ENCODE results near the gene UTY. TPM values are rescaled to one million over a fixed set of nuclear protein-coding genes. Genes with fewer than 3 reads are reported as not detected.

Gene UTY
- total and polyA plus RNA-seq, 8 donors, result 1.9 to 54.0 (median 11.2) TPM; not detected in 3

- 80 to 96% (median 81%) methylated on average over 2 of the region's 2 CpGs; no CpG with 5 or more reads in 2 of the 5 donors for WGBS, 5 donors
- intact Hi-C loops (cut with DNase I; ENCODE audit: low total_unique reads), result no loop called here
- H3K4me1 ChIP-seq, result peaks cover 0 to 17% (median 0%) of the 10 kb centered on the region in 4 donors
- no peak for DNase-seq
- H3K4me3 ChIP-seq, result no peak overlapping the region
- no peak for TF ChIP-seq EP300 (IDR thresholded peaks at IDR 0.05)
- no peak for TF ChIP-seq POLR2AphosphoS5 (IDR thresholded peaks at IDR 0.05)
- no peak for TF ChIP-seq POLR2A (IDR thresholded peaks at IDR 0.05)
- TF ChIP-seq CTCF (IDR thresholded peaks at IDR 0.05), result no peak
- peaks cover 0 to 24% (median 0%) of the 10 kb centered on the region in 4 donors for H3K36me3 ChIP-seq
- no peak overlapping the region for H3K27ac ChIP-seq
- no peaks in the 10 kb centered on the region for H3K9me3 ChIP-seq
- no peaks in the 10 kb centered on the region for H3K27me3 ChIP-seq
Observed at GRCh38 chrY:13361656-13362636, 117.9 kb downstream of the UTY start.

DNA sequence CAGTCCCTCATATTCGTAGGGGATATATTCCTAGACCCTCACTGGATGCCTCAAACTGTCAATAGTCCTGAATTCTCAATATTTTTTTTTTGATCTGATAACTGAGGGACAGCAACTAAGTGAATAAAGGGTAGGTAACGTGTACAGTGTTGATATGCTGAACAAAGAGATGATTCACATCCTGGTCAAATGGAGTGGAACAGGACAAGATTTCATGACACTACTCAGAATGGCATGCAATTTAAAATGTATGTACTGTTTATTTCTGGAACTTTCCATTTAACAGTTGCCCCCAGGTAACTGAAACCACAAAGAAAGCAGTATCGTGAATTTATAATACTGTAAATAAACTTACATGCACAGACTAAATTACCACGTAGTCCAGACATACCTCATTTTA lies 128.4 kb downstream of the UTY start:
- Histone ChIP-seq H3K27ac (no peak overlapping the region), H3K27me3 (no peaks in the 10 kb centered on the region), H3K4me3 (no peak overlapping the region), H3K36me3 (peaks cover 0 to 53% (median 2%) of the 10 kb centered on the region in 4 donors), H3K9me3 (no peaks in the 10 kb centered on the region), H3K4me1 (no peaks in the 10 kb centered on the region)
- intact Hi-C loops (cut with DNase I; ENCODE audit: low total_unique reads), result no loop called here
- no peak for DNase-seq
- TF ChIP-seq POLR2A (IDR thresholded peaks at IDR 0.05) (no peak), EP300 (IDR thresholded peaks at IDR 0.05) (no peak), POLR2AphosphoS5 (IDR thresholded peaks at IDR 0.05) (no peak), CTCF (IDR thresholded peaks at IDR 0.05) (no peak)
- 83 to 93% (median 90%) methylated on average over 4 of the region's 4 CpGs; no CpG with 5 or more reads in 2 of the 5 donors for WGBS, 5 donors

DNA sequence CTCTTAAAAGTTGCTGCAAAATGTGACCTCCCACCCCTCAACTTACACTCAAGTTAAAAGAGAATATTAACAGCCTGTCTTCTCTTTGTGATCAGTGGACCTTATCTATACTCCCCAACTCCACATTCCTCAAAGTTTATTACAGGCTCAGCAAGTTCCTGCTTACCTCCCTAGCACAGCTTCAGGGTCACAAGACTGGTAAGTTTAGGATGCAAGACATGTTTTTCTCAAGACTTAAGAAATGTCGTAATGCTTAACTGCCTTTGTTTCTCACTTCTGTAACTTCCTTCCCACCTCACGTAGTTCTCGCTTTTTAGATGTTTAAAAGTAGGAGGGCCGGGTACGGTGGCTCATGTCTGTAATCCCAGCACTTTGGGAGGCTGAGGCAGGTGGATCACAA lies 132.7 kb downstream of the UTY start:
- TF ChIP-seq POLR2AphosphoS5 (IDR thresholded peaks at IDR 0.05) (no peak), CTCF (IDR thresholded peaks at IDR 0.05) (no peak), EP300 (IDR thresholded peaks at IDR 0.05) (no peak), POLR2A (IDR thresholded peaks at IDR 0.05) (no peak)
- no peak overlapping the region for H3K27ac ChIP-seq
- peaks cover 0 to 25% (median 0%) of the 10 kb centered on the region in 4 donors for H3K36me3 ChIP-seq
- H3K4me3 ChIP-seq, result no peak overlapping the region
- DNase-seq, result no peak
- H3K9me3 ChIP-seq, result no peaks in the 10 kb centered on the region
- 94 to 98% (median 98%) methylated on average over 5 of the region's 5 CpGs; no CpG with 5 or more reads in 2 of the 5 donors for WGBS, 5 donors
- no peaks in the 10 kb centered on the region for H3K27me3 ChIP-seq
- no peaks in the 10 kb centered on the region for H3K4me1 ChIP-seq
- intact Hi-C loops (cut with DNase I; ENCODE audit: low total_unique reads), result no loop called here

DNA sequence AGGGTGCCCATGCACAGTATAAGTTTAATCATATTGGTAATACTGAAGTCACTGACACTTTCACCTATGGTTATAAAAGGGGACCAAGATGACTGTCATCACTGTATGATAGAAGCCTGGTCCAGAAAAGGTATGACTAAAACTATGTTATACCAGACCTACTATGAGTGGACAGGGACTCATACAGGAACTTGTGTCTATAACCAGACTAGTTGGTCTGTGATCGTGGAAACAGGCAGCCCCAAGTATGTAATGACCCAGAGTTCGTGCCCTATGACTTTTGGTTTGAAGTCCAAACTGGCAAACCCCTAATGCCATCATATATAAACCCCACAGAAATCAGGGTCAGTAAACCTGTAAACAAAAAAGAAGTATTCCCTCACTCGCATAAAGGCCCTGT lies 134.3 kb downstream of the UTY start:
- WGBS, 5 donors, result 83 to 94% (median 91%) methylated on average over 2 to 3 of the region's 3 CpGs; no CpG with 5 or more reads in 2 of the 5 donors
- H3K27me3 ChIP-seq, result no peaks in the 10 kb centered on the region
- H3K9me3 ChIP-seq, result no peaks in the 10 kb centered on the region
- no peak overlapping the region for H3K27ac ChIP-seq
- H3K36me3 ChIP-seq, result peaks cover 0 to 26% (median 0%) of the 10 kb centered on the region in 4 donors
- intact Hi-C loops (cut with DNase I; ENCODE audit: low total_unique reads), result no loop called here
- H3K4me3 ChIP-seq, result no peak overlapping the region
- H3K4me1 ChIP-seq, result no peaks in the 10 kb centered on the region
- DNase-seq, result no peak
- TF ChIP-seq EP300 (IDR thresholded peaks at IDR 0.05) (no peak), POLR2A (IDR thresholded peaks at IDR 0.05) (no peak), CTCF (IDR thresholded peaks at IDR 0.05) (no peak), POLR2AphosphoS5 (IDR thresholded peaks at IDR 0.05) (no peak)
